Right lobe of liver (tissue), 4 donors: ENCODE measurements around the gene LGR5.

Experiments
- POLR2A ChIP-seq: fragments of 450-650 bp; IDR thresholded peaks from one replicate; pipeline ENCODE4 v1.6.1; 2017; ENCODE audit warnings: antibody characterized with exemption, mild to moderate bottlenecking
- TF ChIP-seq, protein P1 (sequence below), 4 donors: fragments of 200-600 bp in 3 of 4; fragments of 450-650 bp in 1 of 4; IDR thresholded peaks; one replicate each; pipeline versions ENCODE4 v1.5.1 to v1.8.0; 2016 to 2022; ENCODE audit warnings: antibody characterized with exemption in 4 of 4, mild to moderate bottlenecking in 2 of 4
- donor health status: DM: no; HTN: no; CAD: no.
- donor health status: DM: no; HTN: no; CAD: no.
- donor health status: DM: no; HTN: yes; CAD: no.

- TF ChIP-seq, protein P1, sequence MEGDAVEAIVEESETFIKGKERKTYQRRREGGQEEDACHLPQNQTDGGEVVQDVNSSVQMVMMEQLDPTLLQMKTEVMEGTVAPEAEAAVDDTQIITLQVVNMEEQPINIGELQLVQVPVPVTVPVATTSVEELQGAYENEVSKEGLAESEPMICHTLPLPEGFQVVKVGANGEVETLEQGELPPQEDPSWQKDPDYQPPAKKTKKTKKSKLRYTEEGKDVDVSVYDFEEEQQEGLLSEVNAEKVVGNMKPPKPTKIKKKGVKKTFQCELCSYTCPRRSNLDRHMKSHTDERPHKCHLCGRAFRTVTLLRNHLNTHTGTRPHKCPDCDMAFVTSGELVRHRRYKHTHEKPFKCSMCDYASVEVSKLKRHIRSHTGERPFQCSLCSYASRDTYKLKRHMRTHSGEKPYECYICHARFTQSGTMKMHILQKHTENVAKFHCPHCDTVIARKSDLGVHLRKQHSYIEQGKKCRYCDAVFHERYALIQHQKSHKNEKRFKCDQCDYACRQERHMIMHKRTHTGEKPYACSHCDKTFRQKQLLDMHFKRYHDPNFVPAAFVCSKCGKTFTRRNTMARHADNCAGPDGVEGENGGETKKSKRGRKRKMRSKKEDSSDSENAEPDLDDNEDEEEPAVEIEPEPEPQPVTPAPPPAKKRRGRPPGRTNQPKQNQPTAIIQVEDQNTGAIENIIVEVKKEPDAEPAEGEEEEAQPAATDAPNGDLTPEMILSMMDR (IDR thresholded peaks at IDR 0.05) = no peak
- no peak for TF ChIP-seq POLR2A
Measured at GRCh38 chr12:71448150-71448581, 8.6 kb downstream of the LGR5 start.
